GM12892 (cell line): ENCODE data around the gene ZSWIM7.

Experiments used
- POLR2A ChIP-seq: IDR thresholded peaks from 2 replicates; pipeline ENCODE4 v1.6.1; 2011; ENCODE audit warnings: low read depth, low read length, control low read depth
- POLR2AphosphoS5 ChIP-seq: IDR thresholded peaks from 2 replicates; pipeline ENCODE4 v1.6.1; 2011; ENCODE audit warnings: low read depth, low read length, control low read depth
- TAF1 ChIP-seq: IDR thresholded peaks from 2 replicates; pipeline ENCODE4 v1.6.1; 2011; ENCODE audit warnings: low read depth, mild to moderate bottlenecking, control low read depth, low read length, borderline replicate concordance

- no peak for TF ChIP-seq POLR2A
- TF ChIP-seq POLR2AphosphoS5: no peak
- TF ChIP-seq TAF1: no peak
These were observed 697 bp upstream of the ZSWIM7 start for GRCh38 chr17:15999974-16000827.
